GM19452 (cell line): ENCODE measurements around the gene TOP1.

Experiments used
- ATAC-seq: cut with Tn5 transposase; IDR thresholded peaks from one replicate; pipeline ENCODE4 v1.9.1; 2021; ENCODE audit not compliant: unreplicated experiment

Gene TOP1

GRCh38 chr20:41054847-41055230, 26.2 kb downstream of the TOP1 start:
- ATAC-seq: no peak

- ATAC-seq: no peak
Observed at GRCh38 chr20:41055679-41056078, 27.1 kb downstream of the TOP1 start.

- ATAC-seq: no peak
Observed at GRCh38 chr20:41057999-41058673, 29.5 kb downstream of the TOP1 start.

- no peak for ATAC-seq
Observed at GRCh38 chr20:41058674-41059635, 30.3 kb downstream of the TOP1 start.

GRCh38 chr20:41061155-41061554, 32.5 kb downstream of the TOP1 start:
- ATAC-seq: no peak

- ATAC-seq: no peak
Observed at GRCh38 chr20:41063442-41063841, 34.8 kb downstream of the TOP1 start.

GRCh38 chr20:41064377-41064776, 35.8 kb downstream of the TOP1 start:
- ATAC-seq: peak; percentile 62

- ATAC-seq: no peak
Observed at GRCh38 chr20:41065716-41066115, 37.1 kb downstream of the TOP1 start.

GRCh38 chr20:41068806-41069205, 40.2 kb downstream of the TOP1 start:
- no peak for ATAC-seq

- no peak for ATAC-seq
Observed at GRCh38 chr20:41072190-41072863, 43.7 kb downstream of the TOP1 start.

- ATAC-seq: no peak
Observed at GRCh38 chr20:41072915-41073314, 44.3 kb downstream of the TOP1 start.

- ATAC-seq: no peak
Observed at GRCh38 chr20:41074441-41074840, 45.8 kb downstream of the TOP1 start.

- ATAC-seq: no peak
Observed at GRCh38 chr20:41076776-41077175, 48.2 kb downstream of the TOP1 start.

- no peak for ATAC-seq
Observed at GRCh38 chr20:41078329-41078728, 49.7 kb downstream of the TOP1 start.

GRCh38 chr20:41079066-41079465, 50.4 kb downstream of the TOP1 start:
- no peak for ATAC-seq

GRCh38 chr20:41080866-41081265, 52.2 kb downstream of the TOP1 start:
- no peak for ATAC-seq

- no peak for ATAC-seq
Observed at GRCh38 chr20:41081276-41081814, 52.7 kb downstream of the TOP1 start.

GRCh38 chr20:41082306-41082705, 53.7 kb downstream of the TOP1 start:
- ATAC-seq: no peak

- no peak for ATAC-seq
Observed at GRCh38 chr20:41085606-41086005, 57.0 kb downstream of the TOP1 start.

- ATAC-seq: no peak
Observed at GRCh38 chr20:41086402-41087324, 58.0 kb downstream of the TOP1 start.
